ENCODE data around the gene RPS25.
"Not testable (repeated sequence)": the region's sequence is repeated elsewhere in the genome, so short reads cannot be mapped to it uniquely, and the experiment has no call there.

The RPS25 gene

GRCh38 chr11:118997627-118998387 lies 20.3 kb downstream of the RPS25 start, which contains the start of gene CENATAC:
TSS of gene CENATAC (plus strand) at chr11:118998138. CDS start at chr11:118998198, 60 bp downstream.
- H3K9me3 Mint-ChIP-seq: no peaks in the 10 kb centered on the region
- H3K36me3 Mint-ChIP-seq (ENCODE audit: insufficient read depth): peaks cover 46% of the 10 kb centered on the region
- H3K27ac Mint-ChIP-seq: peak within 1 kb of the TSS; percentile 98 to 99

GRCh38 chr11:118996926-118997626 lies 21.1 kb downstream of the RPS25 start:
- peak overlapping the region; percentile 82 to 95 for H3K4me3 Mint-ChIP-seq

More at GRCh38 chr11:118997627-118998387, 20.3 kb downstream of the RPS25 start, which contains the start of gene CENATAC:
- H3K4me1 Mint-ChIP-seq (ENCODE audit: low read depth in 2 of 2): peaks cover 25 to 26% of the 10 kb centered on the region in 2 donors
- DNase-seq (peak; percentile 90 to 95 (median 95)), ATAC-seq (replicated peaks) (peak; percentile 87)
- no peaks in the 10 kb centered on the region for H3K27me3 Mint-ChIP-seq
- H3K4me3 Mint-ChIP-seq: peak within 1 kb of the TSS; percentile 82 to 95

GRCh38 chr11:118991486-118992038 lies 26.6 kb downstream of the RPS25 start:
- not testable (repeated sequence) for DNase-seq; H3K36me3 Mint-ChIP-seq (ENCODE audit: insufficient read depth); H3K27ac Mint-ChIP-seq; H3K9me3 Mint-ChIP-seq; H3K27me3 Mint-ChIP-seq; H3K4me1 Mint-ChIP-seq (ENCODE audit: low read depth in 2 of 2); ATAC-seq (replicated peaks); H3K4me3 Mint-ChIP-seq

More at GRCh38 chr11:118996926-118997626, 21.1 kb downstream of the RPS25 start:
- H3K36me3 Mint-ChIP-seq (ENCODE audit: insufficient read depth): peaks cover 38% of the 10 kb centered on the region
- peak overlapping the region; percentile 98 to 99 for H3K27ac Mint-ChIP-seq
- no peaks in the 10 kb centered on the region for H3K9me3 Mint-ChIP-seq
- ATAC-seq (replicated peaks): peak; percentile 12
- peak; percentile 14 to 26 (median 23) for DNase-seq
- no peaks in the 10 kb centered on the region for H3K27me3 Mint-ChIP-seq
- H3K4me1 Mint-ChIP-seq (ENCODE audit: low read depth in 2 of 2): peaks cover 25 to 26% of the 10 kb centered on the region in 2 donors

GRCh38 chr11:118988280-118988679 lies 29.9 kb downstream of the RPS25 start:
- no peaks in the 10 kb centered on the region for H3K27me3 Mint-ChIP-seq
- ATAC-seq (replicated peaks) (no peak), DNase-seq (no peak)
- no peaks in the 10 kb centered on the region for H3K9me3 Mint-ChIP-seq
- H3K4me3 Mint-ChIP-seq: no peak overlapping the region
- H3K4me1 Mint-ChIP-seq (ENCODE audit: low read depth in 2 of 2): peaks cover 0 to 2% of the 10 kb centered on the region in 2 donors
- H3K36me3 Mint-ChIP-seq (ENCODE audit: insufficient read depth): peaks cover 3% of the 10 kb centered on the region
- no peak overlapping the region for H3K27ac Mint-ChIP-seq

GRCh38 chr11:118984825-118985224 lies 33.3 kb downstream of the RPS25 start:
- Mint-ChIP-seq H3K9me3 (no peaks in the 10 kb centered on the region), H3K4me1 (ENCODE audit: low read depth in 2 of 2) (peaks cover 0 to 2% of the 10 kb centered on the region in 2 donors)
- no peak for ATAC-seq (replicated peaks)

GRCh38 chr11:118984337-118984736 lies 33.8 kb downstream of the RPS25 start:
- not testable (repeated sequence) for DNase-seq; ATAC-seq (replicated peaks); H3K9me3 Mint-ChIP-seq; H3K36me3 Mint-ChIP-seq (ENCODE audit: insufficient read depth); H3K4me3 Mint-ChIP-seq; H3K27ac Mint-ChIP-seq; H3K27me3 Mint-ChIP-seq; H3K4me1 Mint-ChIP-seq (ENCODE audit: low read depth in 2 of 2)

More at GRCh38 chr11:118984825-118985224, 33.3 kb downstream of the RPS25 start:
- H3K27ac Mint-ChIP-seq: peak overlapping the region in 1 of 2 donors; percentile 88
- H3K4me3 Mint-ChIP-seq: no peak overlapping the region
- DNase-seq: no peak
- peaks cover 3% of the 10 kb centered on the region for H3K36me3 Mint-ChIP-seq (ENCODE audit: insufficient read depth)
- H3K27me3 Mint-ChIP-seq: no peaks in the 10 kb centered on the region

- Mint-ChIP-seq H3K27me3 (peaks cover 15 to 27% of the 10 kb centered on the region in 2 donors), H3K27ac (no peak overlapping the region), H3K9me3 (no peaks in the 10 kb centered on the region), H3K4me3 (no peak overlapping the region), H3K4me1 (ENCODE audit: low read depth in 2 of 2) (no peaks in the 10 kb centered on the region), H3K36me3 (ENCODE audit: insufficient read depth) (no peaks in the 10 kb centered on the region)
- DNase-seq (no peak), ATAC-seq (replicated peaks) (no peak)
Measured at GRCh38 chr11:118980191-118980881, 37.8 kb downstream of the RPS25 start.

- Mint-ChIP-seq H3K4me3 (no peak overlapping the region), H3K4me1 (ENCODE audit: low read depth in 2 of 2) (no peaks in the 10 kb centered on the region), H3K27me3 (peaks cover 24 to 36% of the 10 kb centered on the region in 2 donors), H3K9me3 (no peaks in the 10 kb centered on the region), H3K36me3 (ENCODE audit: insufficient read depth) (no peaks in the 10 kb centered on the region), H3K27ac (no peak overlapping the region)
- ATAC-seq (replicated peaks): no peak
- no peak for DNase-seq
Measured at GRCh38 chr11:118979434-118979833, 38.7 kb downstream of the RPS25 start.

- no peak for ATAC-seq (replicated peaks)
- H3K4me1 Mint-ChIP-seq (ENCODE audit: low read depth in 2 of 2): no peaks in the 10 kb centered on the region
- H3K36me3 Mint-ChIP-seq (ENCODE audit: insufficient read depth): no peaks in the 10 kb centered on the region
- H3K9me3 Mint-ChIP-seq: no peaks in the 10 kb centered on the region
- no peak overlapping the region for H3K4me3 Mint-ChIP-seq
- DNase-seq: no peak
- H3K27ac Mint-ChIP-seq: no peak overlapping the region
- peaks cover 32 to 51% of the 10 kb centered on the region in 2 donors for H3K27me3 Mint-ChIP-seq
Measured at GRCh38 chr11:118975771-118976709, 42.1 kb downstream of the RPS25 start.

- Mint-ChIP-seq H3K27ac (no peak overlapping the region), H3K36me3 (ENCODE audit: insufficient read depth) (no peaks in the 10 kb centered on the region), H3K9me3 (no peaks in the 10 kb centered on the region), H3K4me3 (no peak overlapping the region), H3K4me1 (ENCODE audit: low read depth in 2 of 2) (no peaks in the 10 kb centered on the region), H3K27me3 (peaks cover 32 to 60% of the 10 kb centered on the region in 2 donors)
- ATAC-seq (replicated peaks) (no peak), DNase-seq (no peak)
Measured at GRCh38 chr11:118973985-118974384, 44.2 kb downstream of the RPS25 start.

GRCh38 chr11:118971646-118972045 lies 46.5 kb downstream of the RPS25 start, which contains the start of gene FOXR1:
TSS of gene FOXR1 (plus strand) at chr11:118971761. CDS start at chr11:118971932, 171 bp downstream.
- no peak within 1 kb of the TSS for H3K27ac Mint-ChIP-seq
- no peaks in the 10 kb centered on the region for H3K36me3 Mint-ChIP-seq (ENCODE audit: insufficient read depth)
- DNase-seq (no peak), ATAC-seq (replicated peaks) (no peak)
- H3K4me3 Mint-ChIP-seq: no peak within 1 kb of the TSS
- H3K4me1 Mint-ChIP-seq (ENCODE audit: low read depth in 2 of 2): no peaks in the 10 kb centered on the region
- H3K9me3 Mint-ChIP-seq: no peaks in the 10 kb centered on the region
- peaks cover 28 to 53% of the 10 kb centered on the region in 2 donors for H3K27me3 Mint-ChIP-seq

GRCh38 chr11:118969508-118969907 lies 48.6 kb downstream of the RPS25 start:
- not testable (repeated sequence) for H3K4me1 Mint-ChIP-seq (ENCODE audit: low read depth in 2 of 2); DNase-seq; H3K9me3 Mint-ChIP-seq; H3K4me3 Mint-ChIP-seq; ATAC-seq (replicated peaks); H3K27ac Mint-ChIP-seq; H3K36me3 Mint-ChIP-seq (ENCODE audit: insufficient read depth)
- H3K27me3 Mint-ChIP-seq: peaks cover 9 to 34% of the 10 kb centered on the region in 2 donors
